Measurements from ENCODE around the gene ARG1.

DNA sequence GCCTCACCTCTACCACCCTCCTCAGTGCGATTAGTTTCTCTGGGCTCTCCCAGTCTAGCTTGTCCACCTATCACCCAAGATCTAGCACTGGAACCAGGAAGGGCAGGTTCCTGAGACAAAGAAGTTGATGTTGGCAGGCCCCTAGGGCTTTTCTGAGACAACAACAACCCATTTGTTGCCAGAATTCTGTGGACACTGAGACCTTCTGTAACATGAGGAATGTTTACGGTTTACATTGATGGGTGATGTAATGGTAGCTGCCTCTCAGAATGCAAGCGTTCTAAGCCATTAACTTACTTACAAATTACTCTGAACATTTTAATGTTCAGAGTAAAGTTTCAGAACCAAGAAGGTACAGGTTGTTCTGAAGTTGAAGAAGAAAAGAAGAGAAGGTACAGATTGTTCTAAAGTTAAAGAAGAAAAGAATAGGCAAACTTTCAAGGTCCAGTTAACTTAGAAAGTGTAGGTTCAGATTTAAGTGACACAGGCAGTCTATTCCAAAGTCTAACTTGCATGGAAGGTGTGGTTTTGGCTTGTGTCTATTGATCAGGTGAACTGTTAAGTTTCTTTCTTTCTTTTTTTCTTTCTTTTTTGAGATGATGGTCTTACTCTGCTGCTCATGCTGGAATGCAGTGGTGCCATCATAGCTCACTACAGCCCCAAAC, 58.7 kb downstream of the ARG1 start:
- TF ChIP-seq RAD21 (IDR thresholded peaks at IDR 0.05 in 1 of 2, conservative IDR thresholded peaks at IDR 0.05 in 1 of 2; ENCODE audit: low read depth in 2 of 2, low read length in 2 of 2) (no peak), TAF1 (IDR thresholded peaks at IDR 0.05; ENCODE audit: low read depth, low read length) (no peak)
- TF ChIP-seq, protein P1, sequence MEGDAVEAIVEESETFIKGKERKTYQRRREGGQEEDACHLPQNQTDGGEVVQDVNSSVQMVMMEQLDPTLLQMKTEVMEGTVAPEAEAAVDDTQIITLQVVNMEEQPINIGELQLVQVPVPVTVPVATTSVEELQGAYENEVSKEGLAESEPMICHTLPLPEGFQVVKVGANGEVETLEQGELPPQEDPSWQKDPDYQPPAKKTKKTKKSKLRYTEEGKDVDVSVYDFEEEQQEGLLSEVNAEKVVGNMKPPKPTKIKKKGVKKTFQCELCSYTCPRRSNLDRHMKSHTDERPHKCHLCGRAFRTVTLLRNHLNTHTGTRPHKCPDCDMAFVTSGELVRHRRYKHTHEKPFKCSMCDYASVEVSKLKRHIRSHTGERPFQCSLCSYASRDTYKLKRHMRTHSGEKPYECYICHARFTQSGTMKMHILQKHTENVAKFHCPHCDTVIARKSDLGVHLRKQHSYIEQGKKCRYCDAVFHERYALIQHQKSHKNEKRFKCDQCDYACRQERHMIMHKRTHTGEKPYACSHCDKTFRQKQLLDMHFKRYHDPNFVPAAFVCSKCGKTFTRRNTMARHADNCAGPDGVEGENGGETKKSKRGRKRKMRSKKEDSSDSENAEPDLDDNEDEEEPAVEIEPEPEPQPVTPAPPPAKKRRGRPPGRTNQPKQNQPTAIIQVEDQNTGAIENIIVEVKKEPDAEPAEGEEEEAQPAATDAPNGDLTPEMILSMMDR (IDR thresholded peaks at IDR 0.05; ENCODE audit: control extremely low read depth in 1 of 3, insufficient read depth in 1 of 3, low read depth in 1 of 3, low read length in 3 of 3) = no peak

Data from H1 (cell line).